HepG2 (cell line): ENCODE measurements around the gene TMOD3. TPM values are rescaled to one million over a fixed set of nuclear protein-coding genes. Genes with fewer than 3 reads are reported as not detected.

ENCODE experiments used
- ATAC-seq: fragments of 200-7000 bp; cut with Tn5 transposase; 3 replicates; pipeline ENCODE4 v1.9.1; 2020; ENCODE audit warnings: mild to moderate bottlenecking, moderate library complexity
- BruUV-seq: library from RNA; stranded (reverse); fragments of 400-500 nt; replicated peaks from 2 replicates; lab custom pipeline; 2021; lab: Mats Ljungman, UMichigan
- CTCF ChIA-PET: fragments of 300-600 bp; formaldehyde crosslinking; extraction: SDS; loops from one replicate; lab custom pipeline; 2021; ENCODE audit warnings: low total read pairs, inconsistent platforms, low intra/inter-chr PET ratio; lab: Yijun Ruan, JAX
- POLR2A ChIA-PET: fragments of 350-600 bp; sonication (Branson Sonifier 250); formaldehyde crosslinking; loops from one replicate; lab custom pipeline; 2020; ENCODE audit warnings: antibody characterized with exemption, inconsistent platforms; lab: Yijun Ruan, JAX
- DNase-seq: peaks from one replicate; pipeline ENCODE4 v3.0.0-alpha.2; 2015; ENCODE audit warnings: low spot score
- FAIRE-seq: peaks from 3 replicates; lab custom pipeline; 2011; peaks lifted over from hg19 to GRCh38; lab: Jason Lieb, UNC
- H2AFZ ChIP-seq: one replicate; pipeline ENCODE4 v1.6.1; 2011; ENCODE audit warnings: low read length, inconsistent platforms
- H3K27ac ChIP-seq: fragments of 300-600 bp; 3 replicates; pipeline ENCODE4 v1.8.0; 2011; ENCODE audit warnings: mixed run types, mild to moderate bottlenecking, mixed read lengths, low read length, inconsistent platforms; ENCODE audit not compliant: insufficient read depth; ENCODE audit errors: extremely low read length
- H3K27me3 ChIP-seq, 2 experiments: fragments of 200-600 bp in 1 of 2; 2 replicates in 1 of 2; 3 replicates in 1 of 2; pipeline versions ENCODE4 v1.6.0 to v1.8.0; 2011; ENCODE audit warnings: low read length in 2 of 2, mild to moderate bottlenecking in 2 of 2, moderate library complexity in 2 of 2, inconsistent platforms in 1 of 2; ENCODE audit not compliant: insufficient read depth in 2 of 2, control insufficient read depth in 1 of 2
- H3K36me3 ChIP-seq, 2 experiments: fragments of 200-600 bp in 1 of 2; replicated peaks in 1 of 2; 2 replicates in 1 of 2; 3 replicates in 1 of 2; pipeline versions ENCODE4 v1.5.1 to v1.8.0; 2011; ENCODE audit warnings: low read length in 2 of 2, inconsistent platforms in 1 of 2; ENCODE audit not compliant: insufficient read depth in 2 of 2, control insufficient read depth in 1 of 2
- H3K4me1 ChIP-seq: 2 replicates; pipeline ENCODE4 v1.5.1; 2012; ENCODE audit warnings: low read length, inconsistent platforms; ENCODE audit not compliant: insufficient read depth
- H3K4me2 ChIP-seq: 2 replicates; pipeline ENCODE4 v1.6.0; 2011; ENCODE audit warnings: low read depth, low read length, inconsistent platforms
- H3K4me3 ChIP-seq, 3 experiments: fragments of 200-600 bp in 1 of 3; sonication (generic), shearing (Covaris generic) in 1 of 3; replicated peaks in 1 of 3; 2 replicates each; pipeline ENCODE4 v1.5.1; 2011 to 2016; ENCODE audit warnings: low read length in 3 of 3, inconsistent platforms in 2 of 3, low read depth in 2 of 3, mild to moderate bottlenecking in 2 of 3, control low read depth in 1 of 3, mixed read lengths in 1 of 3; ENCODE audit not compliant: insufficient read depth in 1 of 3
- H3K79me2 ChIP-seq: one replicate; pipeline ENCODE4 v1.6.1; 2011; ENCODE audit warnings: low read length, inconsistent platforms; ENCODE audit not compliant: insufficient read depth
- H3K9ac ChIP-seq: 2 replicates; pipeline ENCODE4 v1.6.0; 2011; ENCODE audit warnings: mild to moderate bottlenecking, low read depth, low read length, inconsistent platforms; ENCODE audit not compliant: insufficient read depth
- H3K9me3 ChIP-seq: 2 replicates; pipeline ENCODE4 v1.5.1; 2012; ENCODE audit warnings: mild to moderate bottlenecking, low read length
- H4K20me1 ChIP-seq: 2 replicates; pipeline ENCODE4 v1.6.0; 2011; ENCODE audit warnings: inconsistent platforms, mild to moderate bottlenecking, low read length, moderate library complexity; ENCODE audit not compliant: insufficient read depth
- NFYC ChIP-seq: IDR thresholded peaks from 2 replicates; pipeline ENCODE4 v1.6.1; 2016; ENCODE audit warnings: missing genetic modification reagents, missing compliant biosample characterization
- NR2F6 ChIP-seq, 2 experiments: IDR thresholded peaks; 2 replicates each; pipeline ENCODE4 v1.6.1; 2016; ENCODE audit warnings: antibody characterized with exemption in 1 of 2, mild to moderate bottlenecking in 1 of 2
- RAD51 ChIP-seq: fragments of 450-650 bp; IDR thresholded peaks from 2 replicates; pipeline ENCODE4 v1.6.1; 2016; ENCODE audit warnings: borderline replicate concordance
- SP1 ChIP-seq, 2 experiments: fragments of 450-650 bp in 1 of 2; sonication (generic) in 1 of 2; formaldehyde crosslinking in 1 of 2; IDR thresholded peaks; 2 replicates each; pipeline versions ENCODE4 v1.4.0 to v1.6.1; 2016 to 2020; ENCODE audit warnings: missing genetic modification reagents in 1 of 2
- ZFP82 ChIP-seq: sonication (generic); formaldehyde crosslinking; IDR thresholded peaks from 2 replicates; pipeline ENCODE4 v1.5.1; 2020; ENCODE audit warnings: mild to moderate bottlenecking, missing genetic modification reagents, borderline replicate concordance
- ZNF121 ChIP-seq: sonication (generic); formaldehyde crosslinking; IDR thresholded peaks from 2 replicates; pipeline ENCODE4 v1.5.0; 2020; ENCODE audit warnings: mild to moderate bottlenecking, missing genetic modification reagents
- ZNF136 ChIP-seq: sonication (generic); formaldehyde crosslinking; IDR thresholded peaks from 2 replicates; pipeline ENCODE4 v1.8.1; 2022; ENCODE audit warnings: low read depth, mild to moderate bottlenecking, moderate library complexity, missing genetic modification reagents
- ZNF44 ChIP-seq: sonication (generic); formaldehyde crosslinking; IDR thresholded peaks from 2 replicates; pipeline ENCODE4 v1.5.1; 2020; ENCODE audit warnings: mild to moderate bottlenecking, missing genetic modification reagents
- ZNF550 ChIP-seq: sonication (generic); formaldehyde crosslinking; IDR thresholded peaks from 2 replicates; pipeline ENCODE4 v1.4.0; 2020; ENCODE audit warnings: mild to moderate bottlenecking, missing genetic modification reagents, borderline replicate concordance
- ZNF883 ChIP-seq: sonication (generic); formaldehyde crosslinking; IDR thresholded peaks from 2 replicates; pipeline ENCODE4 v1.5.1; 2020; ENCODE audit warnings: mild to moderate bottlenecking, missing genetic modification reagents; ENCODE audit errors: not compliant biosample characterization
- ZSCAN22 ChIP-seq: sonication (generic); formaldehyde crosslinking; IDR thresholded peaks from 2 replicates; pipeline ENCODE4 v1.4.0; 2020; ENCODE audit warnings: mild to moderate bottlenecking, missing genetic modification reagents
- WGBS: methylation state at CpG from one replicate; pipeline ENCODE4 v1.1.6; 2017; ENCODE audit warnings: low lambda C conversion rate; 5-methylcytosine and 5-hydroxymethylcytosine counted together
- in situ Hi-C: cut with HindIII; loops from 2 replicates; pipeline ENCODE4 v1.10.0; 2017; ENCODE audit warnings: low pct_unique_long_range_greater_than_20kb; ENCODE audit not compliant: extremely low pct_ligation_motif_present
- intact Hi-C: fragments of 100-400 bp; cut with micrococcal nuclease; formaldehyde crosslinking; loops from one replicate; pipeline ENCODE4 v1.10.0; 2022; ENCODE audit not compliant: unreplicated experiment
- polyA plus RNA-seq, 8 experiments: library from polyadenylated mRNA; depleted of rRNA in 3 of 8; stranded (reverse) in 7 of 8; unstranded in 1 of 8; fragments of >200 nt; fragmentation: Illumina TruSeq in 4 of 8; extraction: Trizol in 4 of 8; gene quantifications; 2 replicates each; pipeline versions ENCODE4 v1.2.1 to v1.2.3, GENCODE V29; 2011 to 2016; ENCODE audit warnings: low read depth in 4 of 8, missing spikeins in 1 of 8, mixed read lengths in 1 of 8; ENCODE audit not compliant: insufficient read depth in 1 of 8
- total RNA-seq, 5 experiments: library from RNA; depleted of rRNA; stranded (reverse); fragments of >200 nt; fragmentation: Illumina TruSeq; extraction: Trizol; gene quantifications; 2 replicates each; pipeline ENCODE4 v1.2.3, GENCODE V29; 2016; ENCODE audit warnings: low read depth in 1 of 5
- TF ChIP-seq, protein P1 (sequence below): sonication (generic); formaldehyde crosslinking; IDR thresholded peaks from 2 replicates; pipeline ENCODE4 v1.4.0; 2020; ENCODE audit warnings: mild to moderate bottlenecking, missing genetic modification reagents
- TF ChIP-seq, protein P2 (sequence below): sonication (generic); formaldehyde crosslinking; IDR thresholded peaks from 2 replicates; pipeline ENCODE4 v1.4.0; 2020; ENCODE audit warnings: missing genetic modification reagents, borderline replicate concordance
- TF ChIP-seq, protein P3 (sequence below): sonication (generic); formaldehyde crosslinking; IDR thresholded peaks from 2 replicates; pipeline ENCODE4 v1.8.1; 2023; ENCODE audit warnings: mild to moderate bottlenecking, missing genetic modification reagents

The TMOD3 gene
- total and polyA plus RNA-seq, 2 of the 13 experiments (the other 11 are each of a cell fraction or from before 2014, with no cell fraction given): 5.1 to 23.2 TPM

DNA sequence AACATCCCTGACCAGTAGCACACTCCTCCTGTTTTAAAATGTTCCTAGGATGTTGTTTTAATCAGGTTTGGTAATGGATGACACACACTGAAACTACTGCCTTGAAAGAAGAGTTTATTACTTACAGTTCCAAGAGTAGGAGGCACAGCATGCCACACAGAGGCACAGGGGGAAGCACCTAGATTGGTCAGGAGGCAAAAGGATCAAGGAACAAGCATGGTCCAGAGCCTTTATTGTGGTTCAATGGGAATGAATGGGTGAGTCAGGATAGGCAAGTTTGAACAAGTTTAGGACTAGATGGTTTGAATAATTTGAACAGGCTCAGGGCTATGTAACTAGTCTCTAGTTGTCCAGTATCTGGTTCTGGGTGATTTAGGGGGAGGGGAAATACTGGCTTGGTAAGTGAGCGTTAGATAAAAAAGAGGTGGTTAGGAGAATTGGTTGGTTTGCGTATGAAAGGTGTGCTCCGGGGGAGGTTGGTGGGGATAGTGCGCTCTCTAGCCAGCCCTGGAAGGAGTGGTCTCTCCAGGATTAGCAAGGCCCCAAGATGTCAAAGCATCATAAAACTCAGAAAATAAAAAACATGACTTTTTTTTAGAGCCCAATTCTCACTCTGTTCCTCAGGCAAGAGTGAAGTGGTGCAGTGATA, 35.1 kb downstream of the TMOD3 start (continued):
- TF ChIP-seq NR2F6 (IDR thresholded peaks at IDR 0.05): no peak
- TF ChIP-seq NR2F6 (CRISPR knock-in tag; IDR thresholded peaks at IDR 0.05): no peak
- TF ChIP-seq ZNF44 (CRISPR knock-in tag): no peak
- no peak for TF ChIP-seq ZNF121
- TF ChIP-seq ZNF883 (CRISPR knock-in tag): no peak
- TF ChIP-seq, protein P1, sequence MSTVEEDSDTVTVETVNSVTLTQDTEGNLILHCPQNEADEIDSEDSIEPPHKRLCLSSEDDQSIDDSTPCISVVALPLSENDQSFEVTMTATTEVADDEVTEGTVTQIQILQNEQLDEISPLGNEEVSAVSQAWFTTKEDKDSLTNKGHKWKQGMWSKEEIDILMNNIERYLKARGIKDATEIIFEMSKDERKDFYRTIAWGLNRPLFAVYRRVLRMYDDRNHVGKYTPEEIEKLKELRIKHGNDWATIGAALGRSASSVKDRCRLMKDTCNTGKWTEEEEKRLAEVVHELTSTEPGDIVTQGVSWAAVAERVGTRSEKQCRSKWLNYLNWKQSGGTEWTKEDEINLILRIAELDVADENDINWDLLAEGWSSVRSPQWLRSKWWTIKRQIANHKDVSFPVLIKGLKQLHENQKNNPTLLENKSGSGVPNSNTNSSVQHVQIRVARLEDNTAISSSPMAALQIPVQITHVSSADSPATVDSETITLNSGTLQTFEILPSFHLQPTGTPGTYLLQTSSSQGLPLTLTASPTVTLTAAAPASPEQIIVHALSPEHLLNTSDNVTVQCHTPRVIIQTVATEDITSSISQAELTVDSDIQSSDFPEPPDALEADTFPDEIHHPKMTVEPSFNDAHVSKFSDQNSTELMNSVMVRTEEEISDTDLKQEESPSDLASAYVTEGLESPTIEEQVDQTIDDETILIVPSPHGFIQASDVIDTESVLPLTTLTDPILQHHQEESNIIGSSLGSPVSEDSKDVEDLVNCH (CRISPR knock-in tag): no peak

DNA sequence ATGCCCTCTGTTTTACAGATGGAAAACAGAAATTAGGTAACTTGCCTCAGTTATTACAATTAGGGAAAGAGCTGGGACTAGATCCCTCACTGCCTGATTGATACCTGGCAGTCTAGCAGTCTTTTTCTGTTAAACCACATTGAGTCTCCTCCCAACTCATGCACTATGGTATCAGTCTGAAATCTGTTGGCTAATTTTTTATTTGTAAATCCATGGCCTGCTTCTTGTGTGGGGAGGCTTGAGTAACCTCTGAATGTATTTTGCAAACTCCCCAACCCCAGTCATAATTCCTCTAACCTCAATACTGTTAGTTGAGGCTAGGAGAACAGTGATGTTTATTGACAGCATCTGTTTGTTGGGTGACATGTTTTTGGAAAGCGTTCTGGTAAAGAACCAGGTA, 35.9 kb downstream of the TMOD3 start:
- no peak overlapping the region for H3K27ac ChIP-seq
- no peaks in the 10 kb centered on the region for H3K9me3 ChIP-seq
- H4K20me1 ChIP-seq: no peaks in the 10 kb centered on the region
- no peak for FAIRE-seq
- DNase-seq: no peak
- H2AFZ ChIP-seq: no peak overlapping the region
- in situ Hi-C loops: no loop called here
- no peak overlapping the region for H3K4me3 ChIP-seq
- ATAC-seq: no peak
- H3K27me3 ChIP-seq: no peaks in the 10 kb centered on the region
- ChIA-PET CTCF (no interaction called here), POLR2A (interaction anchor here (1.0 kb wide), 1 partner anchor 30 kb away, joined by 3 read pairs; no protein-coding TSS in a partner anchor)
- WGBS: 100% methylated on average over 1 of the region's 1 CpG
- H3K4me2 ChIP-seq: no peak overlapping the region
- peaks cover 5% of the 10 kb centered on the region for H3K79me2 ChIP-seq
- intact Hi-C loops: loop anchor here (5.0 kb wide), 1 partner anchor 33 kb away; no protein-coding TSS in a partner anchor
- peaks cover 25% of the 10 kb centered on the region for H3K4me1 ChIP-seq
- peaks cover 12 to 30% of the 10 kb centered on the region in 2 experiments for H3K36me3 ChIP-seq
- no TSS peak for BruUV-seq
- no peak overlapping the region for H3K9ac ChIP-seq
- TF ChIP-seq ZNF136 (CRISPR knock-in tag): no peak
- TF ChIP-seq RAD51: no peak
- TF ChIP-seq ZFP82 (CRISPR knock-in tag): no peak
- TF ChIP-seq, protein P2, sequence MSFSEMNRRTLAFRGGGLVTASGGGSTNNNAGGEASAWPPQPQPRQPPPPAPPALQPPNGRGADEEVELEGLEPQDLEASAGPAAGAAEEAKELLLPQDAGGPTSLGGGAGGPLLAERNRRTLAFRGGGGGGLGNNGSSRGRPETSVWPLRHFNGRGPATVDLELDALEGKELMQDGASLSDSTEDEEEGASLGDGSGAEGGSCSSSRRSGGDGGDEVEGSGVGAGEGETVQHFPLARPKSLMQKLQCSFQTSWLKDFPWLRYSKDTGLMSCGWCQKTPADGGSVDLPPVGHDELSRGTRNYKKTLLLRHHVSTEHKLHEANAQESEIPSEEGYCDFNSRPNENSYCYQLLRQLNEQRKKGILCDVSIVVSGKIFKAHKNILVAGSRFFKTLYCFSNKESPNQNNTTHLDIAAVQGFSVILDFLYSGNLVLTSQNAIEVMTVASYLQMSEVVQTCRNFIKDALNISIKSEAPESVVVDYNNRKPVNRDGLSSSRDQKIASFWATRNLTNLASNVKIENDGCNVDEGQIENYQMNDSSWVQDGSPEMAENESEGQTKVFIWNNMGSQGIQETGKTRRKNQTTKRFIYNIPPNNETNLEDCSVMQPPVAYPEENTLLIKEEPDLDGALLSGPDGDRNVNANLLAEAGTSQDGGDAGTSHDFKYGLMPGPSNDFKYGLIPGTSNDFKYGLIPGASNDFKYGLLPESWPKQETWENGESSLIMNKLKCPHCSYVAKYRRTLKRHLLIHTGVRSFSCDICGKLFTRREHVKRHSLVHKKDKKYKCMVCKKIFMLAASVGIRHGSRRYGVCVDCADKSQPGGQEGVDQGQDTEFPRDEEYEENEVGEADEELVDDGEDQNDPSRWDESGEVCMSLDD (CRISPR knock-in tag): no peak
- no peak for TF ChIP-seq ZNF550 (CRISPR knock-in tag)
- TF ChIP-seq ZSCAN22: no peak
- TF ChIP-seq, protein P3, sequence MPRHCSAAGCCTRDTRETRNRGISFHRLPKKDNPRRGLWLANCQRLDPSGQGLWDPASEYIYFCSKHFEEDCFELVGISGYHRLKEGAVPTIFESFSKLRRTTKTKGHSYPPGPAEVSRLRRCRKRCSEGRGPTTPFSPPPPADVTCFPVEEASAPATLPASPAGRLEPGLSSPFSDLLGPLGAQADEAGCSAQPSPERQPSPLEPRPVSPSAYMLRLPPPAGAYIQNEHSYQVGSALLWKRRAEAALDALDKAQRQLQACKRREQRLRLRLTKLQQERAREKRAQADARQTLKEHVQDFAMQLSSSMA (CRISPR knock-in tag): no peak
- no peak for TF ChIP-seq NFYC (CRISPR knock-in tag)
- TF ChIP-seq SP1 (IDR thresholded peaks at IDR 0.05): no peak
- no peak for TF ChIP-seq SP1 (CRISPR knock-in tag; IDR thresholded peaks at IDR 0.05)
